Type B pancreatic cell (in vitro differentiated cells): ENCODE measurements around the gene STARD13. TPM values are rescaled to one million over a fixed set of nuclear protein-coding genes. Genes with fewer than 3 reads are reported as not detected.

ENCODE experiments used
- DNase-seq: peaks from one replicate; pipeline ENCODE4 v3.0.0; 2021; ENCODE audit warnings: mixed read lengths; ENCODE audit not compliant: unreplicated experiment; ENCODE audit errors: extremely low spot score
- H3K27ac Mint-ChIP-seq: 2 replicates; pipeline ENCODE4 v1.8.0; 2021; ENCODE audit warnings: mild to moderate bottlenecking, mixed read lengths
- H3K27me3 Mint-ChIP-seq: 2 replicates; pipeline ENCODE4 v1.8.0; 2021; ENCODE audit warnings: mixed read lengths
- H3K36me3 Mint-ChIP-seq: 2 replicates; pipeline ENCODE4 v1.8.0; 2021; ENCODE audit warnings: mixed read lengths
- H3K4me1 Mint-ChIP-seq: one replicate; pipeline ENCODE4 v1.8.0; 2021; ENCODE audit warnings: mixed read lengths; ENCODE audit not compliant: unreplicated experiment
- H3K4me3 Mint-ChIP-seq: 2 replicates; pipeline ENCODE4 v1.8.0; 2021; ENCODE audit warnings: mild to moderate bottlenecking, mixed read lengths
- H3K9me3 Mint-ChIP-seq: 2 replicates; pipeline ENCODE4 v1.8.0; 2021; ENCODE audit warnings: mixed read lengths
- CTCF ChIP-seq: fragments of 200-600 bp; sonication (generic); conservative IDR thresholded peaks from 2 replicates; pipeline ENCODE4 v1.5.0; 2021; ENCODE audit warnings: antibody characterized with exemption, mild to moderate bottlenecking
- total RNA-seq: library from RNA; stranded (reverse); gene quantifications from 2 replicates; pipeline ENCODE4 v1.2.1, GENCODE V29; 2021; ENCODE audit warnings: low replicate concordance

STARD13 gene
- total RNA-seq, 1 donor from 2014 or later: 12.1 TPM

GRCh38 chr13:33123066-33123859 is 162.3 kb downstream of the STARD13 start:
- no peak for TF ChIP-seq CTCF
- H3K36me3 Mint-ChIP-seq: peaks cover 4% of the 10 kb centered on the region
- H3K27ac Mint-ChIP-seq: peak overlapping the region; percentile 9
- H3K4me3 Mint-ChIP-seq: peak overlapping the region; percentile 50
- H3K27me3 Mint-ChIP-seq: no peaks in the 10 kb centered on the region
- H3K9me3 Mint-ChIP-seq: no peaks in the 10 kb centered on the region
- DNase-seq: no peak
- H3K4me1 Mint-ChIP-seq: peaks cover 53% of the 10 kb centered on the region

GRCh38 chr13:33119856-33120543 is 165.6 kb downstream of the STARD13 start:
- H3K9me3 Mint-ChIP-seq: no peaks in the 10 kb centered on the region
- DNase-seq: no peak
- H3K27me3 Mint-ChIP-seq: no peaks in the 10 kb centered on the region
- TF ChIP-seq CTCF: no peak
- H3K27ac Mint-ChIP-seq: peak overlapping the region; percentile 72
- H3K36me3 Mint-ChIP-seq: peaks cover 9% of the 10 kb centered on the region
- H3K4me1 Mint-ChIP-seq: peaks cover 39% of the 10 kb centered on the region
- peak overlapping the region; percentile 25 for H3K4me3 Mint-ChIP-seq

- TF ChIP-seq CTCF: no peak
- Mint-ChIP-seq H3K4me3 (no peak overlapping the region), H3K27ac (peak overlapping the region; percentile 72), H3K9me3 (no peaks in the 10 kb centered on the region), H3K27me3 (no peaks in the 10 kb centered on the region), H3K36me3 (peaks cover 9% of the 10 kb centered on the region), H3K4me1 (peaks cover 37% of the 10 kb centered on the region)
- no peak for DNase-seq
These were observed 166.4 kb downstream of the STARD13 start for GRCh38 chr13:33119022-33119781.

- H3K27ac Mint-ChIP-seq: peak overlapping the region; percentile 1
- H3K27me3 Mint-ChIP-seq: no peaks in the 10 kb centered on the region
- H3K4me1 Mint-ChIP-seq: peaks cover 41% of the 10 kb centered on the region
- no peak overlapping the region for H3K4me3 Mint-ChIP-seq
- peaks cover 13% of the 10 kb centered on the region for H3K36me3 Mint-ChIP-seq
- no peaks in the 10 kb centered on the region for H3K9me3 Mint-ChIP-seq
- no peak for DNase-seq
- no peak for TF ChIP-seq CTCF
These were observed 169.1 kb downstream of the STARD13 start for GRCh38 chr13:33116321-33117010.

- no peaks in the 10 kb centered on the region for H3K9me3 Mint-ChIP-seq
- DNase-seq: no peak
- H3K27ac Mint-ChIP-seq: no peak overlapping the region
- H3K36me3 Mint-ChIP-seq: peaks cover 20% of the 10 kb centered on the region
- no peak overlapping the region for H3K4me3 Mint-ChIP-seq
- TF ChIP-seq CTCF: no peak
- H3K4me1 Mint-ChIP-seq: peaks cover 43% of the 10 kb centered on the region
- no peaks in the 10 kb centered on the region for H3K27me3 Mint-ChIP-seq
These were observed 170.3 kb downstream of the STARD13 start for GRCh38 chr13:33115274-33115673.
